ENCODE measurements around the gene PPP2R2B.

The PPP2R2B gene

GRCh38 chr5:146644831-146645230, 233.7 kb downstream of the PPP2R2B start:
- H3K4me3 ChIP-seq (replicated peaks; ENCODE audit: low read depth, low read length), result no peak overlapping the region
- no peak for DNase-seq (ENCODE audit: low read depth)
- TF ChIP-seq, protein P1, sequence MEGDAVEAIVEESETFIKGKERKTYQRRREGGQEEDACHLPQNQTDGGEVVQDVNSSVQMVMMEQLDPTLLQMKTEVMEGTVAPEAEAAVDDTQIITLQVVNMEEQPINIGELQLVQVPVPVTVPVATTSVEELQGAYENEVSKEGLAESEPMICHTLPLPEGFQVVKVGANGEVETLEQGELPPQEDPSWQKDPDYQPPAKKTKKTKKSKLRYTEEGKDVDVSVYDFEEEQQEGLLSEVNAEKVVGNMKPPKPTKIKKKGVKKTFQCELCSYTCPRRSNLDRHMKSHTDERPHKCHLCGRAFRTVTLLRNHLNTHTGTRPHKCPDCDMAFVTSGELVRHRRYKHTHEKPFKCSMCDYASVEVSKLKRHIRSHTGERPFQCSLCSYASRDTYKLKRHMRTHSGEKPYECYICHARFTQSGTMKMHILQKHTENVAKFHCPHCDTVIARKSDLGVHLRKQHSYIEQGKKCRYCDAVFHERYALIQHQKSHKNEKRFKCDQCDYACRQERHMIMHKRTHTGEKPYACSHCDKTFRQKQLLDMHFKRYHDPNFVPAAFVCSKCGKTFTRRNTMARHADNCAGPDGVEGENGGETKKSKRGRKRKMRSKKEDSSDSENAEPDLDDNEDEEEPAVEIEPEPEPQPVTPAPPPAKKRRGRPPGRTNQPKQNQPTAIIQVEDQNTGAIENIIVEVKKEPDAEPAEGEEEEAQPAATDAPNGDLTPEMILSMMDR (IDR thresholded peaks at IDR 0.05; ENCODE audit: low read length, missing control alignments), result no peak

GRCh38 chr5:146643776-146644175, 234.8 kb downstream of the PPP2R2B start:
- no peak overlapping the region for H3K4me3 ChIP-seq (replicated peaks; ENCODE audit: low read depth, low read length)
- DNase-seq (ENCODE audit: low read depth), result no peak
- TF ChIP-seq, protein P1 (IDR thresholded peaks at IDR 0.05; ENCODE audit: low read length, missing control alignments), result no peak

DNA sequence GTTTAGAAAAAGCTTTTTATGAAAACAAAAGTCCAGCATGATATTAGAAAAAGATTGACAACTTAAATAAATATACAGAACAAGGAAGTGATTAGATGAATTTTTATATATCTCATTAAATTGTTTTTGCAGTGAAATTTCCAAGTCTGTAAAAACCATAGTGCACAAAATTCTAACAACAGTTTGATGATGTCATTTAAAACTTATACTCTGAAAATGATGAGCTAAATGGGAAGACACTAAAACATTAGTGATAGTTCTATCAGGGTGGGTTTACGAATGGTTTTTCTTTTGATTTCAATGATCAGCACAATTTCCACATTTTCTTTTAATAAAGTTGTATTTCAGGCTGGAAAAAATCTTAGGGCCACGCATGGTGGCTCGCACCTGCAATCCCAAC, 236.1 kb downstream of the PPP2R2B start:
- TF ChIP-seq, protein P1 (IDR thresholded peaks at IDR 0.05; ENCODE audit: low read length, missing control alignments), result no peak
- no peak overlapping the region for H3K4me3 ChIP-seq (replicated peaks; ENCODE audit: low read depth, low read length)
- no peak for DNase-seq (ENCODE audit: low read depth)

DNA sequence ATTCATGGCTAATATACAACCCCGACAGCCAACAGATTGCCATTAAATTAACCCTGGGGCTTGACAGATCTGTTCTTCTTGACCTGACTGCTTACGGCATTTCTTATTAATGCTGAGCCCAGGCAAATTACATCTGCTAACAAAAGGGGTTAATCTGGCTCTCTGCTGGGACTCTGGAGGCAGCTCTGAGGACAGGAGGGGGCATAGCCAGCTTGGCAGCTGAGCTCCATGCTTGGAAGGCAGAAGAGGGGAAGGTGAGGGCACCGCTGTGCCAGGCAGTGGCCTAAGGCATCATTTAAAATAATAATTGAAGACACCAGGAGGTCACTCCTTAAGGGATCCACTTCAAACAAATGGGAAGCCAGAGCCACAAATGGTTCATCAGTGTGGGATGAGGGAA, 236.6 kb downstream of the PPP2R2B start:
- no peak for DNase-seq (ENCODE audit: low read depth)
- TF ChIP-seq, protein P1 (IDR thresholded peaks at IDR 0.05; ENCODE audit: low read length, missing control alignments), result no peak
- H3K4me3 ChIP-seq (replicated peaks; ENCODE audit: low read depth, low read length), result no peak overlapping the region

GRCh38 chr5:146640285-146640896, 238.2 kb downstream of the PPP2R2B start:
- TF ChIP-seq, protein P1 (IDR thresholded peaks at IDR 0.05; ENCODE audit: low read length, missing control alignments), result no peak
- DNase-seq (ENCODE audit: low read depth), result no peak
- no peak overlapping the region for H3K4me3 ChIP-seq (replicated peaks; ENCODE audit: low read depth, low read length)

DNA sequence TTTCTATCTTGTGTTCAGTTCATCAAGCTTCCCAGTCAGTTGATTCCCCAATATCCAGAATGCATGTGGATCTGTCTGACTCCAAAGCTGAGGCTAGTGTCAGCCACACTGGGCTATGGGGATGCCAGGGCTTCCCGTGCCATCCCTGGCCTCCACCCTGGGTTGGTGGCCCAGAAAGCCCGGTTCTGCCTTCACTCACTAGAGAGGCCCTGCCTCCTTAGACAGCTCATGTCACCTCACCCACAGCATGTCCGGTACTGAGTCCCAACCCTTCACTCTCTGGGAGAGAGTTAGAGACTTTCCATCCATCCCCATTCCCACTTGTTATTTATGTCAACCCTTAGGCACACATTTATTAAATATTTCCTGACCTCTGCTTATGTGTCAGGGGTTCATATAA, 243.1 kb downstream of the PPP2R2B start:
- TF ChIP-seq, protein P1 (IDR thresholded peaks at IDR 0.05; ENCODE audit: low read length, missing control alignments), result no peak
- H3K4me3 ChIP-seq (replicated peaks; ENCODE audit: low read depth, low read length), result no peak overlapping the region
- DNase-seq (ENCODE audit: low read depth), result no peak

DNA sequence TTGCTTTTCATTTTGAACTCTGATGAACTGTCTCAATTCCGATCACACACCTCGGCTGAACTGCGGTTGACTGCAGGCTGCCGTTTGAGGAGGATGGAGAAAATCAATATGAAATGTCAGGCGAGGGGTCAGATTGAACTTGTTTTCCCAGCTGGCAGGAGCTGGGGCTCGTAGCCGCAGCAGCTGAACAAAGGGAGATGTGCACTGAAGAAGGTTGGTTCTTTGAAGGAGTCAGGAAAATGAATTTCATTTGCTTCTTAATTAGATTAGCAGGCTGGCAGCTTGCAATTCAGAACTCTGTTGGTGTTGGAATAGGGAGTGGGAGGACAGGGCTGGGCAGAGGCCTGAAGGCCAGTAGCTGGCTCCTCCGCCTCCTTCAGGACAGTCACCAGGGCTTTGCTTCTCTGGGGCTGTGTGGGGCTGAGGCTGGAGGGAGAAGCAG, 245.2 kb downstream of the PPP2R2B start:
- H3K4me3 ChIP-seq (replicated peaks; ENCODE audit: low read depth, low read length), result no peak overlapping the region
- TF ChIP-seq, protein P1 (IDR thresholded peaks at IDR 0.05; ENCODE audit: low read length, missing control alignments), result no peak
- DNase-seq (ENCODE audit: low read depth), result no peak

All from fibroblast of pulmonary artery (primary cell).